ENCODE measurements around the gene FGF9.

DNA sequence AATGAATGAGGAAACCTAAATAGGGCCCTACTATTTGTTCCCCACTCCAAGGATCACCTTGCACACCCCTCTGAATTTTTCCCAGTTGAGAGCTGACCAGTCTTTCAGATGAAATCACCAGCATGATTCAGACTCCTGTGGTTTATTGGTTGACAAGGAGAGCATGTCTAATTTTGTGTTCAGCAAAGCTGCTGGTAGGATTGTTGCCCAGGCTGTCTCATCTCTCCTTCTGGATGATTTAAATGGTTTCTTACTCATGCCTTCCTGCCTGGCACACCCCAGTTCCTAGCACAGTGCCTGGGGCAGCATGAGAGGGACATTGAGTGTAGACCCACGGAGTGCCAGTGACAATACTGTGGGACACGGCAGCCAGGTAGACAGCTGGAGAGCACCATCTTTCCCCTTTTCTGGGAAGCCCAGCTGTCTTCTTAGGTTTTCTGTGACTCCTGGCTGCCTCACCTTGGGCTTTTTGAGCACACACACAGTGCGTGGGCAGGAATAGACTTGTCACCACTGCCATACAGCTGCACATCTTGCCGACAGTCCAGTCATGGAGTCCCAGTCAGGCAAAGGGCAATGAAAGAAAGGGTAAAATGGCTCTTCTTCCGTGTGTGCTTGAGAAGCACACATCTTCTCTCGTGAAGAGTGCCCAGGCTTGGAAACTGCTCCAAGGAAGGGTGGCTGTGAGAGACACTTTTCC is 12.3 kb downstream of the FGF9 start:
- TF ChIP-seq POLR2AphosphoS5 (IDR thresholded peaks at IDR 0.05; ENCODE audit: low read depth, low read length) (no peak), TAF1 (IDR thresholded peaks at IDR 0.05; ENCODE audit: borderline replicate concordance, low read depth, low read length) (no peak)
